ENCODE measurements around the gene ACTR1B. TPM values are rescaled to one million over a fixed set of nuclear protein-coding genes. Genes with fewer than 3 reads are reported as not detected.

ACTR1B gene
- total and polyA plus RNA-seq, 2 experiments from 2014 or later: 27.2 to 42.5 TPM

DNA sequence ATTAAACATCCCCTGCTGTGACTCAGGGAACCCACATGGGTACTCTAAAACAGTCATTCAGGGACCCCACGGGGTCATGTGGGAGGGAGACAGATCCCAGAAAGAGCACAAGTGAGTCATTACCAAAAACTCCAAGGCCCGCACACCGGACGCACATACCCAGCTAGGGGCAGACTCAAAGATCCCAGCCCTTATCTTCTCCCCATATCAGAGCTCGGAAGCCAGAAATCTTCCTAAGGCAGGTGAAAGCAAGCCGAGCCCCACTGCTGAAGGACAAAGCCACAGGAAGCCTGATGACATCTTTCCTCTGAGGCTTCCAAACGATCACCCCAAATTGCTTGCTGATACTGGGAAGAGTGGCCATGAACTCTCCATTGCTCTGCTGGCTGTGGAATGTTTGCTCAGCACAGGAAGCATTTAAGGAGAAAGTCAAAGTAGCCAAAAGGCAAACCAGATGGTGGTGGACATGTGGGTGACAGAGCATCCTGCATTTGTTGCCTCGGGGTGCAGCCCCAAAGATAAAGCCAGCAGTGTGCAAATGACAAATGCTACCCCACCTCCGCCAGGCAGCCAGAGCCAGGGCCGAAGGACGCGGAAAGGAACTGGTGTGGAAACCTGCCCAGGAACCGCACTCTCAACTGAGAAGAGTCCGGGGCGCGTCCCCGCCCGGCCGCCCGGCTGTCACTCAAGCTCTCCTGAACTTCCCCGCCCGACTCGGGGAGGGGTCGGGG lies 784 bp downstream of the ACTR1B start:
- peaks cover 7% of the 10 kb centered on the region for H3K36me3 Mint-ChIP-seq (ENCODE audit: low read depth)
- Histone ChIP-seq H3K4me3 (peak overlapping the region; percentile 64), H3K4me1 (ENCODE audit: insufficient read depth) (peaks cover 18% of the 10 kb centered on the region), H3K36me3 (ENCODE audit: insufficient read depth) (no peaks in the 10 kb centered on the region), H3K4me2 (peak overlapping the region; percentile 98), H3K27me3 (ENCODE audit: insufficient read depth) (no peaks in the 10 kb centered on the region), H2AFZ (peak overlapping the region; percentile 70), H3F3A (replicated peaks; ENCODE audit: low read depth) (peaks cover 3% of the 10 kb centered on the region; the same call in 1 of the 2 replicates), H3K9me2 (ENCODE audit: insufficient read depth) (no peaks in the 10 kb centered on the region), H4K20me1 (replicated peaks; ENCODE audit: insufficient read depth) (peaks cover 10% of the 10 kb centered on the region; the same call in 1 of the 2 replicates), H3K27ac (ENCODE audit: low read depth) (peak overlapping the region; percentile 92), H3K79me2 (replicated peaks; ENCODE audit: insufficient read depth) (peaks cover 22% of the 10 kb centered on the region)
- peak; percentile 83 for DNase-seq (ENCODE audit: low spot score)
- peaks cover 6% of the 10 kb centered on the region for H3K27me3 Mint-ChIP-seq (ENCODE audit: insufficient read depth, low read depth, poor library complexity)
- peak; percentile 41 for ATAC-seq
- H3K4me1 Mint-ChIP-seq: peaks cover 19% of the 10 kb centered on the region
- no peaks in the 10 kb centered on the region for H3K9me3 Mint-ChIP-seq
- peak overlapping the region; percentile 92 for H3K27ac Mint-ChIP-seq
- no peak for TF ChIP-seq STAT1 (IDR thresholded peaks at IDR 0.05; ENCODE audit: unreplicated experiment)
- no peak for TF ChIP-seq ZNF331 (CRISPR knock-in tag; IDR thresholded peaks at IDR 0.05; ENCODE audit: low read depth)
- TF ChIP-seq, protein P1, sequence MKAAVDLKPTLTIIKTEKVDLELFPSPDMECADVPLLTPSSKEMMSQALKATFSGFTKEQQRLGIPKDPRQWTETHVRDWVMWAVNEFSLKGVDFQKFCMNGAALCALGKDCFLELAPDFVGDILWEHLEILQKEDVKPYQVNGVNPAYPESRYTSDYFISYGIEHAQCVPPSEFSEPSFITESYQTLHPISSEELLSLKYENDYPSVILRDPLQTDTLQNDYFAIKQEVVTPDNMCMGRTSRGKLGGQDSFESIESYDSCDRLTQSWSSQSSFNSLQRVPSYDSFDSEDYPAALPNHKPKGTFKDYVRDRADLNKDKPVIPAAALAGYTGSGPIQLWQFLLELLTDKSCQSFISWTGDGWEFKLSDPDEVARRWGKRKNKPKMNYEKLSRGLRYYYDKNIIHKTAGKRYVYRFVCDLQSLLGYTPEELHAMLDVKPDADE (IDR thresholded peaks at IDR 0.05): no peak
- TF ChIP-seq, protein P2, sequence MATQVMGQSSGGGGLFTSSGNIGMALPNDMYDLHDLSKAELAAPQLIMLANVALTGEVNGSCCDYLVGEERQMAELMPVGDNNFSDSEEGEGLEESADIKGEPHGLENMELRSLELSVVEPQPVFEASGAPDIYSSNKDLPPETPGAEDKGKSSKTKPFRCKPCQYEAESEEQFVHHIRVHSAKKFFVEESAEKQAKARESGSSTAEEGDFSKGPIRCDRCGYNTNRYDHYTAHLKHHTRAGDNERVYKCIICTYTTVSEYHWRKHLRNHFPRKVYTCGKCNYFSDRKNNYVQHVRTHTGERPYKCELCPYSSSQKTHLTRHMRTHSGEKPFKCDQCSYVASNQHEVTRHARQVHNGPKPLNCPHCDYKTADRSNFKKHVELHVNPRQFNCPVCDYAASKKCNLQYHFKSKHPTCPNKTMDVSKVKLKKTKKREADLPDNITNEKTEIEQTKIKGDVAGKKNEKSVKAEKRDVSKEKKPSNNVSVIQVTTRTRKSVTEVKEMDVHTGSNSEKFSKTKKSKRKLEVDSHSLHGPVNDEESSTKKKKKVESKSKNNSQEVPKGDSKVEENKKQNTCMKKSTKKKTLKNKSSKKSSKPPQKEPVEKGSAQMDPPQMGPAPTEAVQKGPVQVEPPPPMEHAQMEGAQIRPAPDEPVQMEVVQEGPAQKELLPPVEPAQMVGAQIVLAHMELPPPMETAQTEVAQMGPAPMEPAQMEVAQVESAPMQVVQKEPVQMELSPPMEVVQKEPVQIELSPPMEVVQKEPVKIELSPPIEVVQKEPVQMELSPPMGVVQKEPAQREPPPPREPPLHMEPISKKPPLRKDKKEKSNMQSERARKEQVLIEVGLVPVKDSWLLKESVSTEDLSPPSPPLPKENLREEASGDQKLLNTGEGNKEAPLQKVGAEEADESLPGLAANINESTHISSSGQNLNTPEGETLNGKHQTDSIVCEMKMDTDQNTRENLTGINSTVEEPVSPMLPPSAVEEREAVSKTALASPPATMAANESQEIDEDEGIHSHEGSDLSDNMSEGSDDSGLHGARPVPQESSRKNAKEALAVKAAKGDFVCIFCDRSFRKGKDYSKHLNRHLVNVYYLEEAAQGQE (IDR thresholded peaks at IDR 0.05; ENCODE audit: unreplicated experiment): no peak
- TF ChIP-seq, protein P3, sequence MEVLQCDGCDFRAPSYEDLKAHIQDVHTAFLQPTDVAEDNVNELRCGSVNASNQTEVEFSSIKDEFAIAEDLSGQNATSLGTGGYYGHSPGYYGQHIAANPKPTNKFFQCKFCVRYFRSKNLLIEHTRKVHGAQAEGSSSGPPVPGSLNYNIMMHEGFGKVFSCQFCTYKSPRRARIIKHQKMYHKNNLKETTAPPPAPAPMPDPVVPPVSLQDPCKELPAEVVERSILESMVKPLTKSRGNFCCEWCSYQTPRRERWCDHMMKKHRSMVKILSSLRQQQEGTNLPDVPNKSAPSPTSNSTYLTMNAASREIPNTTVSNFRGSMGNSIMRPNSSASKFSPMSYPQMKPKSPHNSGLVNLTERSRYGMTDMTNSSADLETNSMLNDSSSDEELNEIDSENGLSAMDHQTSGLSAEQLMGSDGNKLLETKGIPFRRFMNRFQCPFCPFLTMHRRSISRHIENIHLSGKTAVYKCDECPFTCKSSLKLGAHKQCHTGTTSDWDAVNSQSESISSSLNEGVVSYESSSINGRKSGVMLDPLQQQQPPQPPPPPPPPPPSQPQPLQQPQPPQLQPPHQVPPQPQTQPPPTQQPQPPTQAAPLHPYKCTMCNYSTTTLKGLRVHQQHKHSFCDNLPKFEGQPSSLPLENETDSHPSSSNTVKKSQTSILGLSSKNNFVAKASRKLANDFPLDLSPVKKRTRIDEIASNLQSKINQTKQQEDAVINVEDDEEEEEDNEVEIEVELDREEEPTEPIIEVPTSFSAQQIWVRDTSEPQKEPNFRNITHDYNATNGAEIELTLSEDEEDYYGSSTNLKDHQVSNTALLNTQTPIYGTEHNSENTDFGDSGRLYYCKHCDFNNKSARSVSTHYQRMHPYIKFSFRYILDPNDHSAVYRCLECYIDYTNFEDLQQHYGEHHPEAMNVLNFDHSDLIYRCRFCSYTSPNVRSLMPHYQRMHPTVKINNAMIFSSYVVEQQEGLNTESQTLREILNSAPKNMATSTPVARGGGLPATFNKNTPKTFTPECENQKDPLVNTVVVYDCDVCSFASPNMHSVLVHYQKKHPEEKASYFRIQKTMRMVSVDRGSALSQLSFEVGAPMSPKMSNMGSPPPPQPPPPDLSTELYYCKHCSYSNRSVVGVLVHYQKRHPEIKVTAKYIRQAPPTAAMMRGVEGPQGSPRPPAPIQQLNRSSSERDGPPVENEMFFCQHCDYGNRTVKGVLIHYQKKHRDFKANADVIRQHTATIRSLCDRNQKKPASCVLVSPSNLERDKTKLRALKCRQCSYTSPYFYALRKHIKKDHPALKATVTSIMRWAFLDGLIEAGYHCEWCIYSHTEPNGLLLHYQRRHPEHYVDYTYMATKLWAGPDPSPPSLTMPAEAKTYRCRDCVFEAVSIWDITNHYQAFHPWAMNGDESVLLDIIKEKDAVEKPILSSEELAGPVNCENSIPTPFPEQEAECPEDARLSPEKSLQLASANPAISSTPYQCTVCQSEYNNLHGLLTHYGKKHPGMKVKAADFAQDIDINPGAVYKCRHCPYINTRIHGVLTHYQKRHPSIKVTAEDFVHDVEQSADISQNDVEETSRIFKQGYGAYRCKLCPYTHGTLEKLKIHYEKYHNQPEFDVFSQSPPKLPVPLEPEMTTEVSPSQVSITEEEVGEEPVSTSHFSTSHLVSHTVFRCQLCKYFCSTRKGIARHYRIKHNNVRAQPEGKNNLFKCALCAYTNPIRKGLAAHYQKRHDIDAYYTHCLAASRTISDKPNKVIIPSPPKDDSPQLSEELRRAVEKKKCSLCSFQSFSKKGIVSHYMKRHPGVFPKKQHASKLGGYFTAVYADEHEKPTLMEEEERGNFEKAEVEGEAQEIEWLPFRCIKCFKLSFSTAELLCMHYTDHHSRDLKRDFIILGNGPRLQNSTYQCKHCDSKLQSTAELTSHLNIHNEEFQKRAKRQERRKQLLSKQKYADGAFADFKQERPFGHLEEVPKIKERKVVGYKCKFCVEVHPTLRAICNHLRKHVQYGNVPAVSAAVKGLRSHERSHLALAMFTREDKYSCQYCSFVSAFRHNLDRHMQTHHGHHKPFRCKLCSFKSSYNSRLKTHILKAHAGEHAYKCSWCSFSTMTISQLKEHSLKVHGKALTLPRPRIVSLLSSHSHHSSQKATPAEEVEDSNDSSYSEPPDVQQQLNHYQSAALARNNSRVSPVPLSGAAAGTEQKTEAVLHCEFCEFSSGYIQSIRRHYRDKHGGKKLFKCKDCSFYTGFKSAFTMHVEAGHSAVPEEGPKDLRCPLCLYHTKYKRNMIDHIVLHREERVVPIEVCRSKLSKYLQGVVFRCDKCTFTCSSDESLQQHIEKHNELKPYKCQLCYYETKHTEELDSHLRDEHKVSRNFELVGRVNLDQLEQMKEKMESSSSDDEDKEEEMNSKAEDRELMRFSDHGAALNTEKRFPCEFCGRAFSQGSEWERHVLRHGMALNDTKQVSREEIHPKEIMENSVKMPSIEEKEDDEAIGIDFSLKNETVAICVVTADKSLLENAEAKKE (CRISPR knock-in tag; IDR thresholded peaks at IDR 0.05): no peak
- no peak for TF ChIP-seq NANOG (IDR thresholded peaks at IDR 0.05; ENCODE audit: borderline replicate concordance)
- H3K4me3 Mint-ChIP-seq: peak overlapping the region; percentile 89

Measured in GM23338 (cell line).